ENCODE results near the gene PARK7.

Gene PARK7

GRCh38 chr1:7992885-7993284, 31.4 kb downstream of the PARK7 start:
- DNase-seq (ENCODE audit: low read depth): no peak
- no peak overlapping the region for H3K4me3 ChIP-seq (ENCODE audit: low read depth, low read length)
- TF ChIP-seq, protein P1, sequence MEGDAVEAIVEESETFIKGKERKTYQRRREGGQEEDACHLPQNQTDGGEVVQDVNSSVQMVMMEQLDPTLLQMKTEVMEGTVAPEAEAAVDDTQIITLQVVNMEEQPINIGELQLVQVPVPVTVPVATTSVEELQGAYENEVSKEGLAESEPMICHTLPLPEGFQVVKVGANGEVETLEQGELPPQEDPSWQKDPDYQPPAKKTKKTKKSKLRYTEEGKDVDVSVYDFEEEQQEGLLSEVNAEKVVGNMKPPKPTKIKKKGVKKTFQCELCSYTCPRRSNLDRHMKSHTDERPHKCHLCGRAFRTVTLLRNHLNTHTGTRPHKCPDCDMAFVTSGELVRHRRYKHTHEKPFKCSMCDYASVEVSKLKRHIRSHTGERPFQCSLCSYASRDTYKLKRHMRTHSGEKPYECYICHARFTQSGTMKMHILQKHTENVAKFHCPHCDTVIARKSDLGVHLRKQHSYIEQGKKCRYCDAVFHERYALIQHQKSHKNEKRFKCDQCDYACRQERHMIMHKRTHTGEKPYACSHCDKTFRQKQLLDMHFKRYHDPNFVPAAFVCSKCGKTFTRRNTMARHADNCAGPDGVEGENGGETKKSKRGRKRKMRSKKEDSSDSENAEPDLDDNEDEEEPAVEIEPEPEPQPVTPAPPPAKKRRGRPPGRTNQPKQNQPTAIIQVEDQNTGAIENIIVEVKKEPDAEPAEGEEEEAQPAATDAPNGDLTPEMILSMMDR (conservative IDR thresholded peaks at IDR 0.05; ENCODE audit: low read depth, low read length): no peak

GRCh38 chr1:7993593-7994479, 32.3 kb downstream of the PARK7 start:
- no peak overlapping the region for H3K4me3 ChIP-seq (ENCODE audit: low read depth, low read length)
- peak; percentile 88 for DNase-seq (ENCODE audit: low read depth)
- TF ChIP-seq, protein P1 (conservative IDR thresholded peaks at IDR 0.05; ENCODE audit: low read depth, low read length): no peak

DNA sequence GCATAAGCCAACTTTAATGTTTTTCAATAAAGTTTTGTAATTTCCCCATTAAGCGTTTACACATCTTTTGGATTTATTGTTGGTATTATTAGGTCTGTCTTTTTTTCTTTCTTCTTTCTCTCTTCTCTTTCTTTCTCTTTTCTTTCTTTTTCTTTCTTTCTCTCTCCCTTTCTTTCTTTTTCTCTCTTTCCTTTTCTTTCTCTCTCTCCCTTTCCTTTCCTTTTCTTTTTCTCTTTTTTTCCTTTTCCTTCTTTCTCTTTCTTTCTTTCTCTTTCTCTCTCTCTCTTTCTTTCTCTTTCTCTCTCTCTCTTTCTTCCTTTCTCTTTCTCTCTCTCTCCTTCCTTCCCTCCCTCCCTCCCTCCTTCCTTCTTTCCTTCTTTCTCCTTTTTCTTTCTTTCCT, 33.3 kb downstream of the PARK7 start:
- H3K4me3 ChIP-seq (ENCODE audit: low read depth, low read length): no peak overlapping the region
- TF ChIP-seq, protein P1 (conservative IDR thresholded peaks at IDR 0.05; ENCODE audit: low read depth, low read length): no peak
- no peak for DNase-seq (ENCODE audit: low read depth)

DNA sequence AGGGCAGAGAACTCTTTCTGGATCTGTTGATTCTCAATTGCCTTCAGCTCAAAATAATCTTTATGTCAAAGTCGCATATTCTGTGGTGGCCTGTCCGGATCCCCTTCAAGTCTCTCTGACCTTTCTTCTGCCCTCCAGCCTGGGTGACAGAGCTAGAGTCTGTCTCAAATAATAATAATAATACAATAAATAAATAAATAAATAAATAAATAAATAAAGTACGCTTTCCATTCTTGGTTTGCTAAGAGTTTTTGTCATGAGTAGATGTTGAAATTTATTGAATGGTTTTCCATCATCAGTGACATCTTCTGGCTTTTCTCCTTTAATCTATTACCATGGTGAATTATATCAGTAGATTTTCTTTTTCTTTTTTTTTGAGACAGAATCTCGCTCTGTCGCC, 33.9 kb downstream of the PARK7 start:
- TF ChIP-seq, protein P1 (conservative IDR thresholded peaks at IDR 0.05; ENCODE audit: low read depth, low read length): no peak
- H3K4me3 ChIP-seq (ENCODE audit: low read depth, low read length): no peak overlapping the region
- no peak for DNase-seq (ENCODE audit: low read depth)

- peak; percentile 30 for DNase-seq (ENCODE audit: low read depth)
- TF ChIP-seq, protein P1 (conservative IDR thresholded peaks at IDR 0.05; ENCODE audit: low read depth, low read length): no peak
- H3K4me3 ChIP-seq (ENCODE audit: low read depth, low read length): no peak overlapping the region
Measured at GRCh38 chr1:8002329-8002910, 40.9 kb downstream of the PARK7 start.

DNA sequence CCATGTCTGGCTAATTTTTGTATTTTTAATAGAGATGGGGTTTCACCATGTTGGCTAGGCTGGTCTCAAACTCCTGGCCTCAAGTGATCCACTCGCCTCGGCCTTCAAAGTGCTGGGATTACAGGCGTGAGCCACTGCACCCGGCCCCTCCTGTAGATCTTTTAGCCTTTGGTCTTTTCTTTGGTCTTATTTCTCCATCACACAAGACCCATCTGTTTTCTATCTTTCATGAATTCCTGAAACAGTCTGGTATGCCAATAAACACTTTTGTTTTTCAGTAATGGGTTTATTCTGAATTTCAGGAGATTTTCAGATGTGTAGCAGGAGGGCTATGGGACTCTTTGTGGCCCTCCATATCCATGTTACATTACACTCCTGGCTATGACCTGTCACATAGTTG, 41.4 kb downstream of the PARK7 start:
- peak; percentile 25 for DNase-seq (ENCODE audit: low read depth)
- no peak overlapping the region for H3K4me3 ChIP-seq (ENCODE audit: low read depth, low read length)
- TF ChIP-seq, protein P1 (conservative IDR thresholded peaks at IDR 0.05; ENCODE audit: low read depth, low read length): no peak

All from choroid plexus epithelial cell (primary cell).